ENCODE data around the gene KRT9.
"Not testable (repeated sequence)": the region's sequence is repeated elsewhere in the genome, so short reads cannot be mapped to it uniquely, and the experiment has no call there.

The KRT9 gene

DNA sequence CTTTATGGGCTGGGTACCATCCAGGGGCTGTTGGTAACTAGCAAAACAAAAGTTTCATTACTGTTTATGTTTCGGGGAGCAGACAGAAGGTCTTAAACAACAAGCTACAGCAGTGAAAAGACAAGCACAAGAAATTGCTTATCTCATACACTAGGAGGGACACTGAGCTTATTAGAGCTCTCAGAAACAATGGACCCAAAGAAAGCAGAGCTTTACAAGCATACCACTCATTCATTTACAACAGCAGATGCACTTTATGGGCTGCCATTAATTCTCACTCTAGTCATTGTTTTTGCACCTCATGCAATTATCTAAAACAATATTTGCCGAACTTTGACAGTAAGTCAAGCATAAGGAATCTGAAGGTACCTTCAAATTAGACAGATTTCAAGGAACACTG lies 30.7 kb upstream of the KRT9 start:
- no peak for DNase-seq

DNA sequence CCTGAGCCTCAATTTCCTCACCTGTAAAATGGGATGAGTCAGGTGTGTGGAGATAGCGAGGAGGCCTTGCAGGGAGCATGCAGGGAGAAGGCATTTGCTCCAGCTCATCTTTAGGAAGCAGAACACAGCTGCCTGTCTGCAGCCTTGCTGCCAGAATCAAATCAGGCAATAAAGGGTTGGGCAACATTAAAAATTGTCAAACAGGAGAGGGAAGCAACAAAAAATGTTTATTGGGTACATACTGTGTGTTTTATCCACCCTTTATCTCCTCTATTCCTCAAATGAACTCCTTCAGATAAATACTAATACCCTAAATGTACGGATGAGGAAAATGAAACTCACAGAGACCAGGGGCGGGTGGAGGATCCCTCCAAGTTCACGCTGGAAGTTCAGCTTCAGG lies 28.5 kb upstream of the KRT9 start:
- DNase-seq, result no peak

DNA sequence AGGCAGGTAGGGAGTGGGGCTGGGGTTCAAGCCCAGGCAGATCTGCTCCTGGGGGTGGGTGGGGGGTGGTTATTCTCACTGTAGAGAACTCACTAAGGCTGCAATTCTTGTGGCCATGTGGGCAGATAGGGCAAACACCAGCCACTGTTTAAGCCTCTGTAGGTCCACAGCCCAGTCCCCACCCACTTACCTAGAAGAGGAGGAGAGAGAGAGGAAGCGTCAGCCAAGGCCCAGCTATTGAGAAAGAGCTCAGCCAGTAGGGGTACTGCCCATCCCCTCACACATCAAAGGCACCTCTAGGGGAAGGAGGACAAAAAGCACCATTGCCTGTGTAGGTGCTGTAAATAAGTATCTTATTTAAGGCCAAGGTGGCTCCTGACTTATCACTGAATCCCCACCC lies 27.8 kb upstream of the KRT9 start:
- DNase-seq, result no peak

DNA sequence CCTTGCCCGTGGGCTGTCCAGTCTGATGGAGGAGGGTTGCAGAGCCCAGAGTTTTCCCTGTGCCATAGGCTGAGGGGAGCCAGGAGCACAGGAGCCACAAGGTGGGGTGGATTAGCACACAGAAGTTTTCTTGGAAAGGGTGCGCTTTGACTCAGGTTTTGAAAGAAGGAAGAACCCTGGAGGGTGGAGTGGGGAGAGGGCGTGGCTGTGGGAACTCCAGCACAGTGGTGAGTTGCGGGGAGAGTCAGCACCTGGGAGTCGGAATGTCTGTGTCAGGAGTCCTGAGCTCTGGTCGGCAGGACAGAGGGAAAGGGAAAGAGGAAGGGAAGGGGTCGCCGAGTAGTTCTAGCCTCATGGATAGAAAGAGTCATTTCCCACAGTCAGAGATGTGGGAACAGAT lies 23.7 kb upstream of the KRT9 start:
- no peak for DNase-seq

DNA sequence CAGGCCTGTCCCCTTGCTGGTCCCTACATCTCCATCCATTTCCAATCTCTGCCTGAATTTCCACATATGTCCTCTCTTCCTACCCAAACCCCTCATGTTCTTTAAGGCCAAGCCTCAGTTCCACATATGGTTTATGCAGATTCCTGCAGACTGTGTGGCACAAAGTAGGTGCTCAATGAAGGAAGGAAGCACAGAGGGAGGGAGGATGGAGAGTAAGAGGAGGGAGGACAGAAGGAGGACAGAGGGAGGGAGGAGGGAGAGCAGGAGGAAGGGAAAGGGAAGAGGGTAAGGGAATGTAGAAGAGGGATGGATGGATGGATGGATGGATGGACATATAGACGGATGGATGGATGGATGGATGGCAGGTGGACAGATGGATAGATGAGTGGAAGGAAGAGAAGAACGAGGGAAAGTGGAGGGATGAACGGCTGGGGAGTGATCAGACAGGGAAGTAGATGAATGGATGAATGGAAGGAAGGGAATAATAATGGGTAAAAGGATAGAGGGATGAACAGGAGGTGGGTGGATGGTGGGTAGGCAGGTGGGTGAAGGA lies 22.6 kb upstream of the KRT9 start:
- no peak for DNase-seq

DNA sequence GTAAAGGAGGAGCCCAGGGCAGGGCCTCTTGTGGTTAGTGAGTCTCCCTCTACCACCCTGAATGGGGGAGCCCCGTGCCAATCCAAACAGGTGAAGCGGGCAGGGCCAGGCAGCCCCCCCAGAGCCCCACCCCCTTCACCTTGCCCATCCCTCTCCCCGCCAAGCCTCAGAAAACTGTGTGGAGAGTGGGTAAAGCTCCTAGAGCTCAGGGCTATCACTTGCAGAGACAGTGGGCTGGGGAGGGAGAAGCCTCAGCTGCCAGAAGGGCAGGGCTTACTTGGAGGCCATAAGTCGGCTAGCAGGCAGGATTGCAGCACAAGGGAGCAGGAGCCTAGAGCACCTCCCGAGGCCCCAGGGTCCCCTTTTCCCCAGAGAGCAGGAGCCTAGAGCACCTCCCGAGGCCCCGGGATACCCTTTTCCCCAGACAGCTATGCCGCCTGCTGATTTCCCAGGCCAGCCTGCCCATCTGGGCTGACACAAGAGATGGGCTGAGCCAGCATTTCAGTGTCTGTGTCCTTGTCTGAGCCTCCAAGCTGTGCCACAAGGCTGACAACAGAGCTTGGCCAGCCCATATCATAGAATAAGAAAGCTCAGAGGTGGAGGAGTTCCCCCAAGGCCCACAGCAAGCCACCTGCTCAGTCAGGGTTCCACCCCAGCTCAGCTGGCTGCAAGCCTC lies 21.6 kb upstream of the KRT9 start:
- DNase-seq, result no peak

DNA sequence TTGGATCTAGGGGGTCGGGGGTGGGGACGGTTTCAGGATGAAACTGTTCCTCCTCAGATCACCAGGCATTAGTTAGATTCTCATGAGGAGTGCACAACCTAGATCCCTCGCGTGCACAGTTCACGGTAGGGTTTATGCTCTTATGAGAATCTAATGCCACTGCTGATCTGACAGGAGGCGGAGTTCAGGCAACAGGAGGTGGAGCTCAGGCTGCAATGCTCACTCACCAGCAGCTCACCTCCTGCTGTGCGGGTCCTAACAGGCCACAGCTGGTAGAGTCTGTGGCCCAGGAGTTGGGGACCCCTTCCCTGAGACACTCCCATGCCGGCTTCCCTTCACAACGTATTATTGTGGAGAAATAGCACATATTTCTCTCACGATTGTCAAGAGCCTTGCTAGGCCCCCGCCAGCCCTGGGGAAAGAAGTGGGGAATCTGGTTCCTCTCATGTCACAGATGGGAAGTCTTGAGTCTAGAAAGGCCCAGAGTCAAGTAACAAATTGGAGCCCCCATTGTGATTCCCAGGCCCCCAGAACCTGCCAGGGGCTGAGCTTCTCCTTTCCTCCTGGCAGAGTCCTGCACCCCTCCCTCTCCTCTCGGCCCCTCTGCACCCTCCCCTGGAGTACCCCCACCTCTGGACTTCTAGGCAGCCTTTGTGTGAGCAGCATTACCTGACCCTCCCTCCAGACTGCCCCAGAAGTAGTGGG lies 20.9 kb upstream of the KRT9 start:
- DNase-seq, result no peak

DNA sequence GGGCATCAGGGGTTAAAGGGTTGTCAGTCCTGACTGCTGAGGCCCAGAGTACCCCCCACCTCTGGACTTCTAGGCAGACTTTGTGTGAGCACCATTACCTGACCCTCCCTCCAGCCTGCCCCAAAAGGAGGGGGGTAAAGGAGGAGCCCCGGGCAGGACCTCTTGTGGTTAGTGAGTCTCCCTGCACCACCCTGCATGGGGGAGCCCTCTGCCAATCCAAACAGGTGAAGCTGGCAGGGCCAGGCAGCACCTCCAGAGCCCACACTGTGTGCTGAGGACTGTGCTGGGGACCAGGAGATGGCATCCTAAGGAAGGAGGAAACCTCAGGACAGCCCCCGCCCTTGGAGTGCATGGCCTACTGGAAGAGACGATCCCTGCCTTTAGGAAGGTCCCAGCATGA lies 17.4 kb upstream of the KRT9 start:
- DNase-seq, result no peak

DNA sequence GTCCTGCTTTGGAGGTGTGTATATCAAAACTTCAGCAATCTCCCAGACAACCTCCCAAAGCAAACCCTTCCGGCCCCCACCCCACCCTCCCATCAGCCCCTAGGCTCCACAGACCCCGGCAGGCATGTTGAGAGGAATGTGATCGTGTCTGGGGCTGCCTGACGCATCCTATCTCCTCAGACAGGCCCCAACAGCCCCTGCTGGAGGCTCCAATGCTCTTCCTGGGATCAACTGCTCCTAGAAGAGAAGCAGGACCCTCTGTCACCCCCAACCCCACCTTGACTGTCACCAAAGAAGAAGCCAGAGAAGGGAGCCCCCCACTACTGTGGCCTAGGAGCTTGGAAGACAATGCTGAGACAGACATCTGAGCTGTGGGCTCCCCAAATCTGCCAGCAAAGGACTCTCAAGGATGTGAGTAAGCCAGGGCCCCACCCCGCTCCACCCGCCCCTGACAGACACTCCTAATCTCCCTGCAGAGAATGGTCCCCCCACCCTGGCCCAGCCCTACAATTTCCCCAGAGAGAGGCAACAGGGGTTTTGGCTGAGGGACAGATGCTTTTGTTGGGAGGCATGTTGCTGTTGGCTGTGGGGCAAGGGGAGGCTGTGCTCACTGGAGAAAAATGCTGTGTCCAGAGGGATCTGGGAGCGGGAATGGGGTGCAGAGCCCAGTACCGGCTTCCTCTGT lies 16.4 kb upstream of the KRT9 start:
- DNase-seq, result peak; percentile 70

DNA sequence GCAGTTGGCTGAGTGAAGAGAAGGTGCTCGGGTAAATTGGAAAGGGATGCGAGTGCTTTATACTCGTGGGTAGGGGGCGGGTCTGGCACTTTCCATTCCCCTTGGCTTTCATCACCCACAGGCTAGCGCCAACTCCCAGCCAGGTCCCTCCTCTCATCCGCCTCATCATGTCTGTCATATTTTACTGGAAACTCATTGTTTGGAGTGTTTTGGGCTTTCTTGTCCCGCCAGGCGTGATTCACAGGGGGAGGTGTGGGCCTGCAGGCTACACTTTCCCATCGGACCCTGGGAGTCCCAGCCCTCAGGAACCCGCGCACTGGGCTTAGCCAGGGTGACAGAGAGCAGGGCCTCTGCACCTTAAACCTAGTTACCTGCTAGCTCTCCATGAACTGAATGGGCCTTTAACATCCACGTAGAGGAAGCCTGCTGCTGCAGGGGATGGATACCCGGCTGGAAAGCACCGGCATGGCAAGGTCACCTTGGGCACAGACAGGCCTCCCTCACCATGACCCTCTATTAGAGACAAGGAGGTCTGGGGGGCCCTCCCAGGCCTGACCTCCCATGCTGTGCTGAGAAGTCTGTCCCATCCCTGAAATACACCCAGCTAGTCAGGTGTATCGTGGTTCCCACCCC lies 15.1 kb upstream of the KRT9 start, which contains the start of gene KRT14:
Gene KRT14 (minus strand): TSS at position 33 of the 633 bp plus-strand sequence. CDS start 61 bp downstream, outside the sequence.
- peak; percentile 61 for DNase-seq

DNA sequence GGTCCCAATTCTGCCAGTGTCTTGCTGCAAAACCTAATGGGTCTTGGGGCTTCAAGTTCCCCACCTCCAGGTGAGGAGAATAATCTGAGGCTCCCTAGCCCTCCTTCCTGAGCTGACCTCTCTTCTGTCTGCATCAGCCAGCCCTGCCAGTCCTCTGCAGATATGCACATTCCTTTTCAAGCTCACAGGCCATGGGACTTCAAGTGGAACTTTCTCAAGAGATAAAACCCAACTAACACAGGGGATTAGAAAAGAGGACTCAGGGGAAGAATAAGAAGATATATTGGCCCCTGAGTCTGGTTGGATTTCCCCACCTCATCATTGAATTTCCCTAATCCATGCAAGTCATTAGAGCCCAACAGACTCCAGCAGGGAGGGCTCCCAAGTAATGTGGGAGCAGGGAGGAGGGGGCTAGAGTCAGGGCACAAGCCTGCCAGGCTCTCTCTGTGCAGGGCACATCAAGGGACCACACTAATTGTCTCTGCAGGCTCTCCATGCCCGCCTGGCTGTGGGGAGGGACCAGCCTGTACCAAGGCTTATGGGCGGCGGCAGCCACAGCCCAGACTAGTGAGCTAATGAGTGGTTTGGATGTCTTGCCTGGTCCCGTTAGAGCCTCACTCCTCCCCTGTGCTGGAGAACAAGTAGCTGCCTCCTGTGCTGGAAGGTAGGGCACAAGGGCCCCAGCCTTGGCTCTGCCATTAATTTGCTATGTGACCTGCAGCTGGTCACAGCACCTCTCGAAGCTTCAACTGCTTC lies 13.6 kb upstream of the KRT9 start:
- no peak for DNase-seq

DNA sequence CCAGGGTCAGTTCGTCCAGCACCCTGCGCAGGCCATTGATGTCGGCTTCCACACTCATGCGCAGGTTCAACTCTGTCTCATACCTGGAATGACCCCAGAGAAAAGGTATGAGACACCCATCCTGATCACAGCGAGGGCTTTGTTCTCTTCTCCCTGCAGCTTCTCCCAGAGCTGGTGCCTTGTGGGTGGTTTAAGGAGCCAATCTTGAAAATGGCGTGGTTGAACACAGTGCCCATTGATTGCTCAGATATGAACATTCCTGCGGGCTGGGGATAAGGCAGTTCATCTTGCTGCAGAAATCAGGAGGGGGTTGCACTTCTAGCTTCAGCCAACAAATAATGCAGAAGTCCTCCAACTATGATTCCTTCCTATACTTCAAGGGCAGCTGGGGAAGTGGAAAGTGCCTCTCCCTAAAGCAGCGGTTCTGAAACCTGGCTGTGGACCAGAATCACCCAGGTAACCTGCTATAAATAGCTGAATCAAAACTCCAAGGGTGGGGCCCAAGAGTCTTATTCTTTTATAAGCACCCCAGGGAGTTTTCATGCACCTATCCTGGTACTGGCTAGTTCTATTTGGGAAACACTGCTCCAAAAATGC lies 12.6 kb upstream of the KRT9 start:
- not testable (repeated sequence) for DNase-seq

DNA sequence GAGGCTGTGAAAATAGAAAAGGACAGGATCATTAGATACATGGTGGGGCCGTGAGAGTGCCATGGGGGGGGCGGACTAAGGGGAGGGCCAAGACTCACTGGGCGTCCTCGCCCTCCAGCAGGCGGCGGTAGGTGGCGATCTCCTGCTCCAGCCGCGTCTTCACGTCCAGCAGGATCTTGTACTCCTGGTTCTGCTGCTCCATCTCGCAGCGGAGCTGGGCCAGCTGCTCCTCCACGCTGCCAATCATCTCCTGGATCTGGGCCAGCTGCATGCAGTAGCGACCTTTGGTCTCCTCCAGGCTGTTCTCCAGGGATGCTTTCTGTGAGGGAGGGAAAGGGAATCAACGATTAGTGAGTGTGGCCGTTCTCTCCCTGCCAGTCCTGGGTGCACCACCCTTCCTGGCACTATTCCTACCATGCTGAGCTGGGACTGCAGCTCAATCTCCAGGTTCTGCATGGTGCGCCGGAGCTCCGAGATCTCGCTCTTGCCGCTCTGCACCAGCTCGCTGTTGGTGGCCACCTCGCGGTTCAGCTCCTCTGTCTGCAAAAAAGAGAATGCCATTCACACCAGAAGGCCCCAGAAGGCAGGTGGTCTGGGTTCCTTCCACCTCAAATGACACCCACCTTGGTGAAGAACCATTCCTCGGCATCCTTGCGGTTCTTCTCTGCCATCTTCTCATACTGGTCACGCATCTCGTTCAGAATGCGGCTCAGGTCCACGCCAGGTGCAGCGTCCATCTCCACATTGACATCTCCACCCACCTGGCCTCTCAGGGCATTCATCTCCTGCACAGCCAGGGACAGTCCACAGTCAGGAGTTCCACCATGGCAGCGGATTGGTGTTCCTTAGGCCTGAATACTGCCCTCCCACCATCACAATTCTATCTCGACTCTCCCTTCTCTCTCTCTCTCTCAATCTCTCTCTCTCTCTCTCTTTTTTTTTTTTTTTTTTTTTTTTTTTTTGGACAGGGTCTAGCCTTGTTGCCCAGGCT lies 11.6 kb upstream of the KRT9 start:
- no peak for DNase-seq

DNA sequence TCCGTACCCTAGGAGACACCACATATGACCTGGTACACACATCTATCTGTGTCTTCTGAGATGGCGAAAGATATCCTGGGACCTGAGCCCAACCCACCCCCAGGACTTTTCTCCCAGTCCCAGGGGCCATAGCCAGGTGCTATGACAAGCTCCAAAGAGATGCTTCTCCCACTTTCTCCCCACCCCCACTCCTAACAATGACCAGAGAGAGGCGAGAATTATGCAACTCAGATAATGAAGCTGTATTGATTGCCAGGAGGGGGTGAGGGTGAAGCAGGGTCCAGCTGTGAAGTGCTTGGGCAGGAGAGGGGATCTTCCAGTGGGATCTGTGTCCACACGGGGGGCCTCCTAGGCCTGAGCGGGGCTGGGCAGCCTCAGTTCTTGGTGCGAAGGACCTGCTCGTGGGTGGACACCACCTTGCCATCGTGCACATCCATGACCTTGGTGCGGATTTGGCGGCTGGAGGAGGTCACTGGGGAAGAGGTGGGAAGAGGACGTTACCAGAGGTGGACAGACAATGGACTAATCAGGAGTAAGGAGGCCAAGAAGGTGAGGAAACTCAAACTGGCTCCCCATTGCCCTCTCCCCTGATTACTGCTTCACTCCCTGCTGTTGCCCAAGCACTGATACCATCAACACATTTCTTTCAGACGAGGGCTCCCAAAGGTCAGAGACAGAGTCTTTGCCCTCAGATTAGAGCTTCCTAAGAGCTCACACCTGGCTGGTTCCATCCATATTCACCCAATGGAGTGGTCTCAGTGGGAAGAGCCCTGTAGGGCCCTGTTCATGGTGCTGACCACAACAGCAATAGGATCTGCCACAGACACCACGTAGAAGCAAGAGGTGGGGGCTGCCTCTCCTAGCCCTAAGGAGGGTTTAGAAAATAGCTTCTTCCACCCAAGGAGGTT lies 10.5 kb upstream of the KRT9 start:
- not testable (repeated sequence) for DNase-seq

DNA sequence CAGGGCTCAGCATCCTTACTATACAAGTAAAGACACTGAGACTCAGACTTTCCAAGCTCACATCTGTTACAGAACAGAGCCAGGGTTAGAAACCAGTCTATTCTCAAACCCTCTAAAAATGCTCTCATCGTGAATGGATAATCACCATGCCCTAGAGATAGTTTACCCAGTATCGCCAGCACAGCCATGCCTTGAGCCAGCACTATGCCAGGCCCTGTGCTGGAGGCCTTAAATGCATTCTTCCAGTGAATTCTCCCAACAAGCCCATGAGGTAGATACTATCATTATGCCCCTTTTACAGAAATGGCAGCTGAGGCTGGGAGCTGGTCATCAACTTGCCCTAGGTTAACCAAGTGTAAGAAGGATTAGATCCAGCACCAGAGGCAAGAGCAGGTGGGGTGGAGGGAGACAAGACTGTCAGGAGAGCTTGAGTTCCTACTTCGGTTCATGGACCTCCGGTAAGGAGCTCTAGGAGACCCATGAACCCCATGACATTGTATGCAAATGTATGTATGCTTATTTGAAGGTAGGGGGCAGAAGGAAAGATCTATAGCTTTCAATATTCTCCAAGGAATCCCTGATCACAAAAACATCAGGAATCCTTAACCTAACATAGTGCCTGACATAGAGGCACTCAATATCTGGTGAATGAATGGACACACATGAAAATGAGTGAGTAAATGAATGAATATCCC lies 9.7 kb upstream of the KRT9 start:
- DNase-seq, result no peak

DNA sequence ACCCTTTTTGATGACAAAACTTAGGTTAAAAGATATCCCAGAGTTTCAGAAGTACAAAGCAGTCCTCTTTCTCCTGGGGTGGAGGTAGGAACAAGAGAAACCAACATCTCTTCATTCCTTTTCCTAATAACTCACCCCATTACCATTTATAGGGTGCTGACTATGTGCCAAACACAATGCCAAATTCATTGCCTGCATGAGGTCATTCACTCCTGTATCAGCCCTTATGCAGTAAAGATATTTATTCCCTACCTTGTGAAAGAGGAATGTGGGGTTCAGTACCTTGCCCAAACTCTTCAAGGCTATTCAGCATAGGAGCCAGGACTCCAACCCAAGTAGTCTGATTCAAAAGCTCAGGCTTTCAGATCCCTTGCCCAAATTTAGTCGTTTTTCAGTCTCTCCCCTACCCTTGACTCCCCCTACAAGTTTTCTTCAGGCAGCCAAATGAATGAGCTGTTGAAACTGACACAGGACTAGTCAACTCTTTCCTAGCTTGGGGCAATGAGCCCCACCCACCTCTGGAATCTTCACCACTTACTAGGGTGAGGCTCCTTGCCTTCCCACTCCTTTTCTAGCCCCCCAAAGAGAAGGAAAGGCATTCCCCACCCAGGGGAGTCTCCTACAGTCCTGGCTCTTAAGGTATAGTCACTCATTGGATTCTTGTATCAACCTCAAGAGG lies 9.0 kb upstream of the KRT9 start:
- DNase-seq, result peak; percentile 42

DNA sequence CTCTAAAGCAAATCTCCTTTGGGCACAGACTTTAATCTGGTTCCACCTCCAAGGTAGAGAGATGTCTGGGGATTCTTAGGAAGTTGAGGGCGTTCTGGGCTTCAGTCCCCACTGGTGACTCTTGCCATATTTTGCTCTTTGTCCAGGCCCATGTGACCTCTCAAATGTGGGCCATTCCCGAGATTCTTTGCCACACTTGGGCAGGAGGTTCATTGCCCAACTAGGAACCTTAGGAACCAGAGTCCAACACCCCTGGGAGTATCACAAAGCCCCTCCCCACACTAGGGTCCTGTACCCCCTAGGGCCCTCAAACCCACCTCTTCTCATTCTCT lies 8.4 kb upstream of the KRT9 start:
- no peak for DNase-seq

Data from fibroblast of skin of back (primary cell).